ENCODE data around the gene PALM. TPM values are rescaled to one million over a fixed set of nuclear protein-coding genes. Genes with fewer than 3 reads are reported as not detected.

Gene PALM
- total and polyA plus RNA-seq, 5 experiments from 2014 or later = not detected

DNA sequence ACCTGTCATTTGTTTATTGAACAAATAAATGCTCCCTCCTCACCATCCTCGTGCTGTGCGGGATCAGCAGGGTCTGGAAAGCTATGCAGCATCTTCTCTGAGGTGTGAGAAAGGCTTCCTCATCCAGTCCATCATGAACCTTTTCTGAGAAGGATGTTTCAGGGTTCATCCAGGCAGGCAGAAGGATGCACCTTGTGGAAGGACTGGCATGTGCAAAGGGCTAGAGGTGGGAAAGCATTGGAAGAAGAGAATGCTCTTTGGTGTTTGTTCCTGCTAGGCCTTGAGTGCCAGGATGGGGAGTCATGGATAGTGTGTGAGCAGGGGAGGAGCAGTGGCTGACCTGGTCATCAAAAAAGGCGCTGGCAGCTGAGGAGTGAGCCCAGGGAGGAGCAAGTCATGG, 6.6 kb downstream of the PALM start:
- H3K27ac Mint-ChIP-seq = no peak overlapping the region
- POLR2A ChIA-PET = no interaction called here
- ATAC-seq (no peak), DNase-seq (no peak)
- peaks cover 7 to 46% (median 15%) of the 10 kb centered on the region in 5 donors for H3K27me3 Mint-ChIP-seq
- peaks cover 0 to 10% (median 5%) of the 10 kb centered on the region in 9 donors for H3K9me3 Mint-ChIP-seq
- H3K36me3 Mint-ChIP-seq = peaks cover 2 to 9% (median 7%) of the 10 kb centered on the region in 3 donors
- peaks cover 0 to 2% (median 0%) of the 10 kb centered on the region in 4 donors for H3K4me1 Mint-ChIP-seq
- H3K4me3 Mint-ChIP-seq = no peak overlapping the region

DNA sequence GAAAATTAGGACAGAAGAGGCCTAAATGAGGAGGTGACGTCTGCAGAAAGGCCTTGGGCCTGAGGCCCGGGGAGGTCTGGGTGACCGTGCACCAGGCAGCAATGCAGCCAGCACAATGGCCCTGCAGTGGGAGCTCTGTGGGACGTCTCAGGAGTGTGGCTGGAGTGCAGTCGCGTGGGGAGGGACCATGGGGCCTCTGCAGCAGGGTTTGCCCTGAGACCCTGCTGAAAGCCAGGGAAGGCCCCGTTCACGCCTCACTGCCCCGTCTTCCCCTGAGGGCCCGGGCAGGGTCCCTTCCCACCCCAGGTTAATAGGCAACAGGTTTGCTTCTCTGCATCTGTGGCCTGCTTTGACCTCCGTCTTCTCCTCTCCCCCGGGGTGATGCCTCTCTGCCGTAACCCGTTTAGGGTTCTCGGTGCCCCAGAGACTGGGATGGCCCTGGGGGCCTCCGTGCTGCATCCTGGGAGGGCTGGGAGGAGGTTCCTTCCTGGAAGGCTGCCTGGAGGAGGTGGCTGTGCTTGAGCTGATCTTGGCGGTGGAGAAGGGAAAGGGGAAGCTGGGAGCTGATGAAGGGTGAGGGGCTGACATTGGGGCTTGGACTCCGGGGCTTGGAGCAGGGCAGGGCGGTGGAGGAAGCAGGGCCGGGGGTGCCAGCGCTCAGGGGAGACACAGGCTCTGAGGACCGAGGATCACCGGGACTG, 9.7 kb downstream of the PALM start:
- Mint-ChIP-seq H3K36me3 (peaks cover 2 to 9% (median 7%) of the 10 kb centered on the region in 3 donors), H3K27me3 (peaks cover 1 to 39% (median 15%) of the 10 kb centered on the region in 5 donors), H3K4me1 (peaks cover 0 to 3% (median 0%) of the 10 kb centered on the region in 4 donors), H3K9me3 (peaks cover 0 to 10% (median 5%) of the 10 kb centered on the region in 9 donors), H3K4me3 (no peak overlapping the region), H3K27ac (no peak overlapping the region)
- DNase-seq (no peak), ATAC-seq (no peak)
- POLR2A ChIA-PET = no interaction called here

- H3K36me3 Mint-ChIP-seq = peaks cover 2 to 9% (median 7%) of the 10 kb centered on the region in 3 donors
- H3K27ac Mint-ChIP-seq = no peak overlapping the region
Observed at GRCh38 chr19:718991-719512, 10.3 kb downstream of the PALM start.

GRCh38 chr19:719636-720344, 11.1 kb downstream of the PALM start:
- ATAC-seq (peak in 1 of 2 donors; percentile 42), DNase-seq (peak in 1 of 10 donors; percentile 7)
- Mint-ChIP-seq H3K4me1 (peaks cover 0 to 3% (median 0%) of the 10 kb centered on the region in 4 donors), H3K27ac (no peak overlapping the region), H3K27me3 (peaks cover 1 to 45% (median 15%) of the 10 kb centered on the region in 5 donors), H3K4me3 (no peak overlapping the region), H3K36me3 (peaks cover 2 to 9% (median 7%) of the 10 kb centered on the region in 3 donors), H3K9me3 (peaks cover 0 to 10% (median 5%) of the 10 kb centered on the region in 9 donors)
- POLR2A ChIA-PET = no interaction called here

More at GRCh38 chr19:718991-719512, 10.3 kb downstream of the PALM start:
- Mint-ChIP-seq H3K4me1 (peaks cover 0 to 3% (median 0%) of the 10 kb centered on the region in 4 donors), H3K9me3 (peaks cover 0 to 10% (median 5%) of the 10 kb centered on the region in 9 donors), H3K27me3 (peaks cover 1 to 45% (median 15%) of the 10 kb centered on the region in 5 donors), H3K4me3 (no peak overlapping the region)
- POLR2A ChIA-PET = no interaction called here
- ATAC-seq = no peak
- no peak for DNase-seq

DNA sequence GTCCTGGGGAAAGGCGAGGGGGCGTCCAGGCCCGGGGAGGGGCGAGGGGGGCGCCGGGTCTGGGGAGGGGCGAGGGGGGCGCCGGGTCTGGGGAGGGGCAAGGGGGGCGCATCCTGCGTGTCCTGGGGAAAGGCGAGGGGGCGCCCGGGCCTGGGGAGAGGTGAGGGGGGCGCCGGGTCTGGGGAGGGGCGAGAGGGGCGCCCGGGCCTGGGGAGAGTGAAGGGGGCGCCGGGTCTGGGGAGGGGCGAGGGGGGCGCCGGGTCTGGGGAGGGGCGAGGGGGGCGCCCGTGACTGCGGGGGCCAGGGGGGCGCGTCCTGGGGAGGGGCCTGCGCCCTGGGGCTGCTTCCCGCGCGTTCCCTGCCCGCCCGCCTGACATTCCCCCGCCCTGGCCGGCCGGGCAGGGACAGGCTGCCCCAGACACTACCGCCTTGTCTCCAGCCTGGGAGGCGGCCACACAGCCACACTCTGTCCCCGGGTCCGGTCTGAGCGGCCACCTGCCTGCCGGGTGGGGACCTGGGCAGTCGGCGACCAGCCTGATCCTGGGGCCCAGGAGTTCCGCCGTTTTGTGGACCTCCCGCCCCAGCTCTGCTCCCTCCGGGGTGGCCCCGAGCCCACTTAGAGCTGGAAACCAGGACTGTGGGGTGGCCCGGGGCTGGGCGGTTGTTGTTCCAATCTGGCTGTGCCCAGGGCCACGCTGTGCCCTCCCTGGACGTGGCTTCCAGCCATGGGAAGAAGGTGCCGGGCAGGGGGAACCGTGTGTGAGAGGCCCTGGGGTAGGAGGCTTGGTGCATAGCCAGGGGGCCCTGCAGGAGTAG, 11.8 kb downstream of the PALM start:
- H3K27ac Mint-ChIP-seq = no peak overlapping the region
- no peak overlapping the region for H3K4me3 Mint-ChIP-seq
- ATAC-seq = no peak
- POLR2A ChIA-PET = no interaction called here
- H3K9me3 Mint-ChIP-seq = peaks cover 0 to 4% (median 2%) of the 10 kb centered on the region in 9 donors
- peaks cover 0 to 3% (median 0%) of the 10 kb centered on the region in 4 donors for H3K4me1 Mint-ChIP-seq
- H3K27me3 Mint-ChIP-seq = peaks cover 1 to 43% (median 11%) of the 10 kb centered on the region in 5 donors
- no peak for DNase-seq
- H3K36me3 Mint-ChIP-seq = peaks cover 2 to 5% (median 3%) of the 10 kb centered on the region in 3 donors

DNA sequence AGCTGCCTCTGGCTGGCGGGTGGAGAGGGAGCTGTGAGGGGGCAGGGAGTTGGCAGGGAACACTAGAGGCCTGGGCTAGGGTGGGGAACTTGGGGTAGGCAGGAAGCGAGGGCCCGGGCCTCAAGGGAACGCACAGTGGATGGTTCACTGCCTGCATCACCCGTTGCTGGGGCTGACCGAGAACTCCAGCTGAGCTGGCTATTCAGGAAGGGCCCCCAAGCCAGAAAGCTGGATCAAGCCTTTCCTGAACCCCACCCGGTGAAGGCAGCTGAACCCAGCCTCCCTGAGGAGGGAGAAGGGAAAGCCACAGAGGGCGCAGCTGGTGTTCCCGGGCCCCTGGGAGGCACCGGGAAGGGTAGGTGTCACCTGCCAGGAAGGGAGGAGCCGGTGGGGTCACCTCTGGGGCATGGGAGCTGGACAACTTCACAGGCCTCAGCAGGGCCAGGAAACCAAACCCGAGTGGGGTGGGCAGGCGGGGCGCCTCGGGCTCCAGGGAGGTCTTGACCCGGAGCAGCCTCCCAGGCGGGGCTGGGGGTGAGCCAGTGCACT, 13.9 kb downstream of the PALM start:
- H3K27ac Mint-ChIP-seq = no peak overlapping the region
- no peak for ATAC-seq
- peaks cover 0 to 2% (median 2%) of the 10 kb centered on the region in 3 donors for H3K36me3 Mint-ChIP-seq
- H3K4me1 Mint-ChIP-seq = peaks cover 0 to 3% (median 0%) of the 10 kb centered on the region in 4 donors
- peaks cover 1 to 46% (median 8%) of the 10 kb centered on the region in 5 donors for H3K27me3 Mint-ChIP-seq
- H3K4me3 Mint-ChIP-seq = no peak overlapping the region
- no peaks in the 10 kb centered on the region for H3K9me3 Mint-ChIP-seq
- POLR2A ChIA-PET = no interaction called here
- DNase-seq = no peak

DNA sequence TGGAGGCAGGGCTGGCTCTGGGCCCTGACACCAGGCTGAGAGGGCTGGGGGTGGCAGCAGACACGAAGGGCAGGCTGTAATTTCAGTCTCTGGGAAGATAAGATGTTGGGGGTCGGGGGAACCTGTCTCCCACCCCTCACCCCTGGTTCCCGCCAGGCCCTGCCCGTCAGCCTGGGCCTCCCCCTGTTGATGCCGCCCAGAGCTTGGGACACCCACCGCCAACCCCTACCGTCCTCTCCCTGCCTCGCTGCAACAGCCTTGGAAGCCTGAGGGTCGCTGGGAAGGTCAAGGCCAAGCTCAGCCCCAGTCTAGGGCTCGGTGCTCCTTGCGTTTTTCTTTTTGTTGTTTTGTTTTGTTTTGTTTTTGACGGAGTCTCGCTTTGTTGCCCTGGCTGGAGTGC, 14.5 kb downstream of the PALM start:
- no peak for ATAC-seq
- no peak for DNase-seq
- Mint-ChIP-seq H3K36me3 (no peaks in the 10 kb centered on the region), H3K27ac (no peak overlapping the region), H3K27me3 (peaks cover 1 to 42% (median 3%) of the 10 kb centered on the region in 5 donors), H3K4me1 (peaks cover 0 to 3% (median 0%) of the 10 kb centered on the region in 4 donors), H3K4me3 (no peak overlapping the region), H3K9me3 (no peaks in the 10 kb centered on the region)
- POLR2A ChIA-PET = no interaction called here

DNA sequence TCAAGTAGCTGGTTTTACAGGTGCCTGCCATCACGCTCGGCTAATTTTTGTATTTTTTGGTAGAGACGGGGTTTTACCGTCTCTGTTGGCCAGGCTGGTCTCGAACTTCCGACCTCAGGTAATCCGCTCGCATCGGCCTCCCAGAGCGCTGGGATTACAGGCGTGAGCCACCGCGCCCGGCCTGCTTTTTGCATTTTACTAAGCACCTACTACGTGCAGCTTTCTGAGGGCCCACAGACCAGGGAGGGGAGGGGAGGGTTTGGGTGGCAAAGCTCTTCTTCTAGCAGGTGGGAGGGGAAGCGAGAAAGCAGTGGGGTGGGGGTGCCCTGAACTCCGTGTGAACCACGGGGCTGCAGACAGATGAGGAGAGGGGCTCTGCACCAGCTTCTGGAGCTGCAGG, 15.0 kb downstream of the PALM start:
- no peak for DNase-seq
- H3K36me3 Mint-ChIP-seq = no peaks in the 10 kb centered on the region
- H3K27ac Mint-ChIP-seq = no peak overlapping the region
- H3K4me3 Mint-ChIP-seq = no peak overlapping the region
- peaks cover 0 to 37% (median 3%) of the 10 kb centered on the region in 5 donors for H3K27me3 Mint-ChIP-seq
- no peaks in the 10 kb centered on the region for H3K9me3 Mint-ChIP-seq
- no peak for ATAC-seq
- POLR2A ChIA-PET = no interaction called here
- peaks cover 0 to 3% (median 0%) of the 10 kb centered on the region in 4 donors for H3K4me1 Mint-ChIP-seq

DNA sequence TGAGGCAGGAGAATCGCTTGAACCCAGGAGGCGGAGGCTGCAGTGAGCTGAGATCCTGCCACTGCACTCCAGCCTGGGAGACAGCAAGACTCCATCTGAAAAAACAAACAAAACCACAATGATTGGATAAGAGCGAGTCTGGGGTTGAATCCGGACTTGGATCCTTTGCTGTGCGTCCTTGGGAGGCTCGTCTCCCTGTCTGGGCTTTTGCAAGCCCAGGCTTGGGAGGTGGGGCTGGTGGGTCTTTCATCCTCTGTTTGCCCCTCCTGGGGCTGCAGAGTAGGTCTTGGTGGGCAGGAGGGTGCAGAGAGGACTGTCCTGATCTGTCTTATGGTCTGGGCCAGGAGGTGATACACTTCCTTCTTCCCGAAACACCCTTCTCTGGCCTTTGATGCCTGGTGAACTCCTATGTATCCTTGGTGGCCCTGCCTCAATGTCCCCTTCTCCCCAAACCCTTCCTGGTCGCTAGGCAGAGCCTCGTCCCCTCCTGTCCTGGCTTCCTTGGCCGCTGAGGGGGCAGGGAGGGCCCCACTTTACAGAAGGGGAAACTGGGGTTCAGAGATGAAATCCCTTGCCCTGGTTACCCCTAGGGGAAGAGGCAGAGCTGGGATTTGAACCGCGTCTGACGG, 16.8 kb downstream of the PALM start:
- H3K4me3 Mint-ChIP-seq = no peak overlapping the region
- ATAC-seq = no peak
- peaks cover 0 to 3% (median 0%) of the 10 kb centered on the region in 4 donors for H3K4me1 Mint-ChIP-seq
- H3K27ac Mint-ChIP-seq = peak overlapping the region in 1 of 10 donors; percentile 18
- peaks cover 0 to 35% (median 3%) of the 10 kb centered on the region in 5 donors for H3K27me3 Mint-ChIP-seq
- no peaks in the 10 kb centered on the region for H3K9me3 Mint-ChIP-seq
- no peaks in the 10 kb centered on the region for H3K36me3 Mint-ChIP-seq
- no peak for DNase-seq
- POLR2A ChIA-PET = interaction anchor here (0.5 kb wide), 1 partner anchor 52 kb away, joined by 7 read pairs; no protein-coding TSS in a partner anchor

- no peak for DNase-seq
- no peak for ATAC-seq
- Mint-ChIP-seq H3K4me1 (peaks cover 0 to 3% (median 0%) of the 10 kb centered on the region in 4 donors), H3K36me3 (no peaks in the 10 kb centered on the region), H3K9me3 (no peaks in the 10 kb centered on the region), H3K4me3 (no peak overlapping the region), H3K27me3 (peaks cover 0 to 30% (median 0%) of the 10 kb centered on the region in 5 donors), H3K27ac (peak overlapping the region in 1 of 10 donors; percentile 24)
- POLR2A ChIA-PET = no interaction called here
Observed at GRCh38 chr19:726993-727956, 18.5 kb downstream of the PALM start.

GRCh38 chr19:728011-728410, 19.3 kb downstream of the PALM start:
- Mint-ChIP-seq H3K9me3 (no peaks in the 10 kb centered on the region), H3K4me3 (no peak overlapping the region), H3K27ac (peak overlapping the region in 1 of 10 donors; percentile 18), H3K27me3 (peaks cover 0 to 27% (median 0%) of the 10 kb centered on the region in 5 donors), H3K4me1 (peaks cover 0 to 5% (median 0%) of the 10 kb centered on the region in 4 donors), H3K36me3 (no peaks in the 10 kb centered on the region)
- DNase-seq (no peak), ATAC-seq (no peak)
- POLR2A ChIA-PET = no interaction called here
